ENCODE results near the gene LOXL1. TPM values are rescaled to one million over a fixed set of nuclear protein-coding genes. Genes with fewer than 3 reads are reported as not detected.

Gene LOXL1
- total and polyA plus RNA-seq, 2 of the 13 experiments (the other 11 are each of a cell fraction or from before 2014, with no cell fraction given): 0.51 to 1.3 TPM

DNA sequence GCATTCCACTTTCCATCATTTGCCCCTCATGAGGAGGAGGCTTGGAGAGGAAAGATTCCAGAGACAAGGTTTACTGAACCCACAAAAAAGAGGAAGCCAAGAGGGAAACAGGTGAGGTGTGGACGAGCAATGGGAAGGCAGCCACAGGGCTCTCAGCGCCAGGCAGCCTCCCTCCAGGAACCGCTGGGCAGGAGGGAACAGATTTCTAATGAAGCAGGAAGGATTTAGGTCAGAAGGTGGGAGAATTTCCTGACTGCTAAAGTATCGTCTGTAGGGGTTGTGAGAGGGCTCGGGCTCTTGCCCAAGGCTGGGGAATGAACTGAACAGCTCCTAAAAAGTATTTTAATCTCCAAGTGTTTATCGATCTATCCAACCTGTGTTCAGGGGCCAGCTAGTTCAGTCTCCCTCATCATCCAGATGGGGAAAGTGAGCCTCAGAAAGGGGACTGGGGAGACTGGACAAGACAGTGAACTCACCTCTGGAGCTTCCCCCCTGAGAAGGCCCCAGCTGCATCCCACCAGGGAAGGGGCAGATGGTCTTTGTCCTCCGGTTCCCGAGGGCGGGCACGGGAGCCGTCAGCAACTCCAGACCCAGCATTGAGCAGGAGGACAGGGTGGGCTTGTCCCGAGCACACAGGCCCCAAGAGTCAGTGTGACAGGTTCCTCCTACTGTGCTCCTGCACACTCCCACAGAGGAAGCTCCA lies 10.5 kb downstream of the LOXL1 start:
- H3K4me2 ChIP-seq (ENCODE audit: low read depth, low read length): no peak overlapping the region
- CTCF ChIA-PET (ENCODE audit: low intra/inter-chr PET ratio, low total read pairs): no interaction called here
- 20% methylated on average over 11 of the region's 12 CpGs for WGBS (ENCODE audit: low lambda C conversion rate)
- no TSS peak for BruUV-seq (replicated peaks)
- H3K9me3 ChIP-seq (ENCODE audit: low read length): no peaks in the 10 kb centered on the region
- H2AFZ ChIP-seq (ENCODE audit: low read length): no peak overlapping the region
- peaks cover 3% of the 10 kb centered on the region for H4K20me1 ChIP-seq (ENCODE audit: insufficient read depth, low read length)
- TF ChIP-seq KLF12 (CRISPR knock-in tag; IDR thresholded peaks at IDR 0.05; ENCODE audit: borderline replicate concordance) (no peak), THAP11 (CRISPR knock-in tag; IDR thresholded peaks at IDR 0.05) (no peak), ZNF777 (CRISPR knock-in tag; IDR thresholded peaks at IDR 0.05) (no peak), ZNF451 (CRISPR knock-in tag; IDR thresholded peaks at IDR 0.05) (no peak), HHEX (CRISPR knock-in tag; IDR thresholded peaks at IDR 0.05) (no peak), ARHGAP35 (CRISPR knock-in tag; IDR thresholded peaks at IDR 0.05; ENCODE audit: borderline replicate concordance) (no peak), PLRG1 (conservative IDR thresholded peaks at IDR 0.05) (no peak), ZSCAN31 (CRISPR knock-in tag; IDR thresholded peaks at IDR 0.05; ENCODE audit: low read depth) (no peak)
- TF ChIP-seq, protein P1, sequence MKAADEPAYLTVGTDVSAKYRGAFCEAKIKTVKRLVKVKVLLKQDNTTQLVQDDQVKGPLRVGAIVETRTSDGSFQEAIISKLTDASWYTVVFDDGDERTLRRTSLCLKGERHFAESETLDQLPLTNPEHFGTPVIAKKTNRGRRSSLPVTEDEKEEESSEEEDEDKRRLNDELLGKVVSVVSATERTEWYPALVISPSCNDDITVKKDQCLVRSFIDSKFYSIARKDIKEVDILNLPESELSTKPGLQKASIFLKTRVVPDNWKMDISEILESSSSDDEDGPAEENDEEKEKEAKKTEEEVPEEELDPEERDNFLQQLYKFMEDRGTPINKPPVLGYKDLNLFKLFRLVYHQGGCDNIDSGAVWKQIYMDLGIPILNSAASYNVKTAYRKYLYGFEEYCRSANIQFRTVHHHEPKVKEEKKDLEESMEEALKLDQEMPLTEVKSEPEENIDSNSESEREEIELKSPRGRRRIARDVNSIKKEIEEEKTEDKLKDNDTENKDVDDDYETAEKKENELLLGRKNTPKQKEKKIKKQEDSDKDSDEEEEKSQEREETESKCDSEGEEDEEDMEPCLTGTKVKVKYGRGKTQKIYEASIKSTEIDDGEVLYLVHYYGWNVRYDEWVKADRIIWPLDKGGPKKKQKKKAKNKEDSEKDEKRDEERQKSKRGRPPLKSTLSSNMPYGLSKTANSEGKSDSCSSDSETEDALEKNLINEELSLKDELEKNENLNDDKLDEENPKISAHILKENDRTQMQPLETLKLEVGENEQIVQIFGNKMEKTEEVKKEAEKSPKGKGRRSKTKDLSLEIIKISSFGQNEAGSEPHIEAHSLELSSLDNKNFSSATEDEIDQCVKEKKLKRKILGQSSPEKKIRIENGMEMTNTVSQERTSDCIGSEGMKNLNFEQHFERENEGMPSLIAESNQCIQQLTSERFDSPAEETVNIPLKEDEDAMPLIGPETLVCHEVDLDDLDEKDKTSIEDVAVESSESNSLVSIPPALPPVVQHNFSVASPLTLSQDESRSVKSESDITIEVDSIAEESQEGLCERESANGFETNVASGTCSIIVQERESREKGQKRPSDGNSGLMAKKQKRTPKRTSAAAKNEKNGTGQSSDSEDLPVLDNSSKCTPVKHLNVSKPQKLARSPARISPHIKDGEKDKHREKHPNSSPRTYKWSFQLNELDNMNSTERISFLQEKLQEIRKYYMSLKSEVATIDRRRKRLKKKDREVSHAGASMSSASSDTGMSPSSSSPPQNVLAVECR (CRISPR knock-in tag; IDR thresholded peaks at IDR 0.05; ENCODE audit: borderline replicate concordance): no peak
- TF ChIP-seq, protein P2, sequence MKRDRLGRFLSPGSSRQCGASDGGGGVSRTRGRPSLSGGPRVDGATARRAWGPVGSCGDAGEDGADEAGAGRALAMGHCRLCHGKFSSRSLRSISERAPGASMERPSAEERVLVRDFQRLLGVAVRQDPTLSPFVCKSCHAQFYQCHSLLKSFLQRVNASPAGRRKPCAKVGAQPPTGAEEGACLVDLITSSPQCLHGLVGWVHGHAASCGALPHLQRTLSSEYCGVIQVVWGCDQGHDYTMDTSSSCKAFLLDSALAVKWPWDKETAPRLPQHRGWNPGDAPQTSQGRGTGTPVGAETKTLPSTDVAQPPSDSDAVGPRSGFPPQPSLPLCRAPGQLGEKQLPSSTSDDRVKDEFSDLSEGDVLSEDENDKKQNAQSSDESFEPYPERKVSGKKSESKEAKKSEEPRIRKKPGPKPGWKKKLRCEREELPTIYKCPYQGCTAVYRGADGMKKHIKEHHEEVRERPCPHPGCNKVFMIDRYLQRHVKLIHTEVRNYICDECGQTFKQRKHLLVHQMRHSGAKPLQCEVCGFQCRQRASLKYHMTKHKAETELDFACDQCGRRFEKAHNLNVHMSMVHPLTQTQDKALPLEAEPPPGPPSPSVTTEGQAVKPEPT (CRISPR knock-in tag; IDR thresholded peaks at IDR 0.05; ENCODE audit: low read depth): no peak
- FAIRE-seq (no peak), DNase-seq (ENCODE audit: low spot score) (no peak), ATAC-seq (no peak)
- peaks cover 15% of the 10 kb centered on the region for H3K4me1 ChIP-seq (ENCODE audit: insufficient read depth, low read length)
- POLR2A ChIA-PET: no interaction called here
- intact Hi-C loops (cut with micrococcal nuclease; ENCODE audit: unreplicated experiment) (no loop called here), in situ Hi-C loops (cut with HindIII; ENCODE audit: extremely low pct_ligation_motif_present, low pct_unique_long_range_greater_than_20kb) (no loop called here)
- no peak overlapping the region for H3K4me3 ChIP-seq (replicated peaks in 1 of 3; ENCODE audit: insufficient read depth in 1 of 3, low read depth in 2 of 3, low read length in 3 of 3)
- no peak overlapping the region for H3K27ac ChIP-seq (ENCODE audit: extremely low read length, insufficient read depth, low read length)
- H3K79me2 ChIP-seq (ENCODE audit: insufficient read depth, low read length): no peaks in the 10 kb centered on the region
- no peaks in the 10 kb centered on the region for H3K36me3 ChIP-seq (replicated peaks in 1 of 2; ENCODE audit: control insufficient read depth in 1 of 2, insufficient read depth in 2 of 2, low read length in 2 of 2)
- H3K27me3 ChIP-seq (ENCODE audit: control insufficient read depth in 1 of 2, insufficient read depth in 2 of 2, low read length in 2 of 2): peaks cover 4 to 27% of the 10 kb centered on the region in 2 experiments; a peak in 3 of 5 replicates
- no peak overlapping the region for H3K9ac ChIP-seq (ENCODE audit: insufficient read depth, low read depth, low read length)
